ENCODE results near the gene VPS45.

The VPS45 gene

GRCh38 chr1:150082494-150082893, 14.9 kb downstream of the VPS45 start:
- Histone ChIP-seq H3K23ac (ENCODE audit: low read depth, low read length, poor library complexity) (no peak overlapping the region), H3K4me2 (ENCODE audit: insufficient read depth, low read length, poor library complexity, severe bottlenecking) (no peak overlapping the region), H3K4ac (ENCODE audit: low read length) (no peak overlapping the region), H3K4me1 (ENCODE audit: control insufficient read depth in 2 of 2, insufficient read depth in 1 of 2, low read depth in 1 of 2, low read length in 2 of 2) (no peaks in the 10 kb centered on the region), H4K8ac (ENCODE audit: low read depth, low read length) (no peak overlapping the region), H3K4me3 (ENCODE audit: low read length in 2 of 2) (no peak overlapping the region), H3K27ac (replicated peaks; ENCODE audit: low read length) (no peak overlapping the region), H2BK120ac (ENCODE audit: low read depth, low read length) (no peak overlapping the region), H2BK12ac (ENCODE audit: low read length) (no peak overlapping the region), H3K27me3 (ENCODE audit: control insufficient read depth in 3 of 3, insufficient read depth in 3 of 3, low read depth in 1 of 3, low read length in 3 of 3) (no peaks in the 10 kb centered on the region), H2BK15ac (ENCODE audit: low read length) (no peak overlapping the region), H3K9me3 (replicated peaks in 1 of 2; ENCODE audit: control insufficient read depth in 2 of 2, insufficient read depth in 1 of 2, low read depth in 1 of 2, low read length in 2 of 2) (no peaks in the 10 kb centered on the region), H3K18ac (ENCODE audit: low read length) (no peak overlapping the region), H3K79me1 (ENCODE audit: low read depth, low read length) (no peaks in the 10 kb centered on the region), H2BK5ac (ENCODE audit: low read length) (no peak overlapping the region), H4K91ac (ENCODE audit: low read depth, low read length, poor library complexity) (no peak overlapping the region), H3K9ac (ENCODE audit: low read depth, low read length, poor library complexity) (no peak overlapping the region), H2AK5ac (ENCODE audit: low read depth, low read length) (no peak overlapping the region), H3K14ac (ENCODE audit: low read length) (no peak overlapping the region), H2AFZ (ENCODE audit: low read length) (no peak overlapping the region), H3K36me3 (replicated peaks in 1 of 2; ENCODE audit: control insufficient read depth in 2 of 2, insufficient read depth in 2 of 2, low read length in 2 of 2) (peaks cover 7 to 96% of the 10 kb centered on the region in 2 donors)
- DNase-seq (ENCODE audit: low spot score), result no peak
- no CpG with 5 or more reads among the region's 4 CpGs for WGBS, 2 donors (ENCODE audit: extremely low coverage in 2 of 2, insufficient read length in 2 of 2, insufficient replicate concordance in 1 of 2)

DNA sequence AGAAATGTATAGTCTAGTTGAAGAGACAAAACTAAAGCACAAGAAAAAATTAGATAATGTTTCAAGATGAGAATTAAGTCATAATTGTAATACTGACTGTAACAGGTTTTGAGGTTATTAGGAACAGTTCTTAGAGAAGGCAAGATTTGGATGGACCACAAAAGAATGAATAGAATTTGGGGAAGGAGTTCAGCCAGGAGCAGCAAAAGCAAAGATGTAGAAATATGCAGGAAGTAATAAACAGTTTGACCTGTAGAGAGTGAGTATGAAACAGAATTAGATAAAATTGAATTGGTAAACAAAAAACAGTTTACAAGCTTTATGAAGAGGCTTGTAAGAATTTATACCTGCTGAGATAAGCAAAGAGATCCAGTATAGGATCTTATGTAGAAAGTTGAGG, 16.3 kb downstream of the VPS45 start:
- Histone ChIP-seq H3K27ac (replicated peaks; ENCODE audit: low read length) (no peak overlapping the region), H2BK15ac (ENCODE audit: low read length) (no peak overlapping the region), H2AFZ (ENCODE audit: low read length) (no peak overlapping the region), H3K79me1 (ENCODE audit: low read depth, low read length) (no peaks in the 10 kb centered on the region), H2BK120ac (ENCODE audit: low read depth, low read length) (no peak overlapping the region), H3K9me3 (replicated peaks in 1 of 2; ENCODE audit: control insufficient read depth in 2 of 2, insufficient read depth in 1 of 2, low read depth in 1 of 2, low read length in 2 of 2) (no peaks in the 10 kb centered on the region), H4K8ac (ENCODE audit: low read depth, low read length) (no peak overlapping the region), H2AK5ac (ENCODE audit: low read depth, low read length) (no peak overlapping the region), H4K91ac (ENCODE audit: low read depth, low read length, poor library complexity) (no peak overlapping the region), H3K9ac (ENCODE audit: low read depth, low read length, poor library complexity) (no peak overlapping the region), H3K23ac (ENCODE audit: low read depth, low read length, poor library complexity) (no peak overlapping the region), H3K36me3 (replicated peaks in 1 of 2; ENCODE audit: control insufficient read depth in 2 of 2, insufficient read depth in 2 of 2, low read length in 2 of 2) (peaks cover 7 to 98% of the 10 kb centered on the region in 2 donors), H2BK12ac (ENCODE audit: low read length) (no peak overlapping the region), H3K18ac (ENCODE audit: low read length) (no peak overlapping the region), H3K4me1 (ENCODE audit: control insufficient read depth in 2 of 2, insufficient read depth in 1 of 2, low read depth in 1 of 2, low read length in 2 of 2) (no peaks in the 10 kb centered on the region), H3K4ac (ENCODE audit: low read length) (no peak overlapping the region), H3K27me3 (ENCODE audit: control insufficient read depth in 3 of 3, insufficient read depth in 3 of 3, low read depth in 1 of 3, low read length in 3 of 3) (no peaks in the 10 kb centered on the region), H3K4me3 (ENCODE audit: low read length in 2 of 2) (no peak overlapping the region), H3K14ac (ENCODE audit: low read length) (no peak overlapping the region), H2BK5ac (ENCODE audit: low read length) (no peak overlapping the region), H3K4me2 (ENCODE audit: insufficient read depth, low read length, poor library complexity, severe bottlenecking) (no peak overlapping the region)
- no peak for DNase-seq (ENCODE audit: low spot score)

- no peak overlapping the region for H3K18ac ChIP-seq (ENCODE audit: low read length)
- peaks cover 5 to 93% of the 10 kb centered on the region in 2 donors for H3K36me3 ChIP-seq (replicated peaks in 1 of 2; ENCODE audit: control insufficient read depth in 2 of 2, insufficient read depth in 2 of 2, low read length in 2 of 2)
- H3K27me3 ChIP-seq (ENCODE audit: control insufficient read depth in 3 of 3, insufficient read depth in 3 of 3, low read depth in 1 of 3, low read length in 3 of 3), result no peaks in the 10 kb centered on the region
- no peak overlapping the region for H3K9ac ChIP-seq (ENCODE audit: low read depth, low read length, poor library complexity)
- no peaks in the 10 kb centered on the region for H3K4me1 ChIP-seq (ENCODE audit: control insufficient read depth in 2 of 2, insufficient read depth in 1 of 2, low read depth in 1 of 2, low read length in 2 of 2)
- H3K79me1 ChIP-seq (ENCODE audit: low read depth, low read length), result no peaks in the 10 kb centered on the region
- H2BK15ac ChIP-seq (ENCODE audit: low read length), result no peak overlapping the region
- H2AK5ac ChIP-seq (ENCODE audit: low read depth, low read length), result no peak overlapping the region
- H3K14ac ChIP-seq (ENCODE audit: low read length), result no peak overlapping the region
- H3K23ac ChIP-seq (ENCODE audit: low read depth, low read length, poor library complexity), result no peak overlapping the region
- no peaks in the 10 kb centered on the region for H3K9me3 ChIP-seq (replicated peaks in 1 of 2; ENCODE audit: control insufficient read depth in 2 of 2, insufficient read depth in 1 of 2, low read depth in 1 of 2, low read length in 2 of 2)
- H2BK5ac ChIP-seq (ENCODE audit: low read length), result no peak overlapping the region
- no peak overlapping the region for H2BK120ac ChIP-seq (ENCODE audit: low read depth, low read length)
- no CpG with 5 or more reads among the region's 2 CpGs for WGBS, 2 donors (ENCODE audit: extremely low coverage in 2 of 2, insufficient read length in 2 of 2, insufficient replicate concordance in 1 of 2)
- no peak for DNase-seq (ENCODE audit: low spot score)
- H3K4ac ChIP-seq (ENCODE audit: low read length), result no peak overlapping the region
- no peak overlapping the region for H3K4me2 ChIP-seq (ENCODE audit: insufficient read depth, low read length, poor library complexity, severe bottlenecking)
- H3K4me3 ChIP-seq (ENCODE audit: low read length in 2 of 2), result no peak overlapping the region
- H4K8ac ChIP-seq (ENCODE audit: low read depth, low read length), result no peak overlapping the region
- H2BK12ac ChIP-seq (ENCODE audit: low read length), result no peak overlapping the region
- H3K27ac ChIP-seq (replicated peaks; ENCODE audit: low read length), result no peak overlapping the region
- H4K91ac ChIP-seq (ENCODE audit: low read depth, low read length, poor library complexity), result no peak overlapping the region
- H2AFZ ChIP-seq (ENCODE audit: low read length), result no peak overlapping the region
Observed at GRCh38 chr1:150085406-150085805, 17.8 kb downstream of the VPS45 start.

DNA sequence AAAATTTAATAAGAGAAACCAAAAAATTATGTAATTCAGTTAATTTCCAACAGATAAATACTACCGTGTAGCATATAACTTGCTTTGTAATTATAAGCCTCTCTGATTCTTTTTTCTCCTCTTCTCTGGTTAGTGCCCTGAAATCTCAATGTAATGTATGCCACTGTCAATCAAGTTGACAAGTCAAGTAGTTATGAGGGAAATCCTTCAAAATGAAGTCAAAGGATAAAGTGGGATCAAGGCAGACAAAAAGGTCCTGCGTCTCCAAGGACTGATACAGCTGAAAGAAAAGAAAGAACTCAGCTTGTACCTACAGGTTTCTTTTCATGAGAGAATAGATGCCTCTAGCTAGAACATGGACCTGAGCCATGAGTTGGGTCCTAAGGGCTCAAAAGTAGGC, 19.8 kb downstream of the VPS45 start:
- H3K4me1 ChIP-seq (ENCODE audit: control insufficient read depth in 2 of 2, insufficient read depth in 1 of 2, low read depth in 1 of 2, low read length in 2 of 2), result no peaks in the 10 kb centered on the region
- no peak overlapping the region for H3K4ac ChIP-seq (ENCODE audit: low read length)
- no peak overlapping the region for H3K4me2 ChIP-seq (ENCODE audit: insufficient read depth, low read length, poor library complexity, severe bottlenecking)
- no peak overlapping the region for H3K14ac ChIP-seq (ENCODE audit: low read length)
- no peak overlapping the region for H2BK15ac ChIP-seq (ENCODE audit: low read length)
- no peaks in the 10 kb centered on the region for H3K79me1 ChIP-seq (ENCODE audit: low read depth, low read length)
- no peak overlapping the region for H3K23ac ChIP-seq (ENCODE audit: low read depth, low read length, poor library complexity)
- no peak overlapping the region for H3K18ac ChIP-seq (ENCODE audit: low read length)
- H3K27ac ChIP-seq (replicated peaks; ENCODE audit: low read length), result no peak overlapping the region
- H2BK5ac ChIP-seq (ENCODE audit: low read length), result no peak overlapping the region
- H3K27me3 ChIP-seq (ENCODE audit: control insufficient read depth in 3 of 3, insufficient read depth in 3 of 3, low read depth in 1 of 3, low read length in 3 of 3), result no peaks in the 10 kb centered on the region
- no peak overlapping the region for H4K8ac ChIP-seq (ENCODE audit: low read depth, low read length)
- H4K91ac ChIP-seq (ENCODE audit: low read depth, low read length, poor library complexity), result no peak overlapping the region
- peaks cover 5 to 94% of the 10 kb centered on the region in 2 donors for H3K36me3 ChIP-seq (replicated peaks in 1 of 2; ENCODE audit: control insufficient read depth in 2 of 2, insufficient read depth in 2 of 2, low read length in 2 of 2)
- H2AFZ ChIP-seq (ENCODE audit: low read length), result no peak overlapping the region
- no peak overlapping the region for H2BK120ac ChIP-seq (ENCODE audit: low read depth, low read length)
- no peak overlapping the region for H2BK12ac ChIP-seq (ENCODE audit: low read length)
- WGBS, 2 donors (ENCODE audit: extremely low coverage in 2 of 2, insufficient read length in 2 of 2, insufficient replicate concordance in 1 of 2), result no CpG with 5 or more reads among the region's 2 CpGs
- no peaks in the 10 kb centered on the region for H3K9me3 ChIP-seq (replicated peaks in 1 of 2; ENCODE audit: control insufficient read depth in 2 of 2, insufficient read depth in 1 of 2, low read depth in 1 of 2, low read length in 2 of 2)
- no peak overlapping the region for H3K9ac ChIP-seq (ENCODE audit: low read depth, low read length, poor library complexity)
- DNase-seq (ENCODE audit: low spot score), result no peak
- no peak overlapping the region for H2AK5ac ChIP-seq (ENCODE audit: low read depth, low read length)
- no peak overlapping the region for H3K4me3 ChIP-seq (ENCODE audit: low read length in 2 of 2)
